ENCODE results near the gene ITIH5. TPM values are rescaled to one million over a fixed set of nuclear protein-coding genes. Genes with fewer than 3 reads are reported as not detected.

Gene ITIH5
- polyA plus RNA-seq, 1 experiment: 10.3 TPM

DNA sequence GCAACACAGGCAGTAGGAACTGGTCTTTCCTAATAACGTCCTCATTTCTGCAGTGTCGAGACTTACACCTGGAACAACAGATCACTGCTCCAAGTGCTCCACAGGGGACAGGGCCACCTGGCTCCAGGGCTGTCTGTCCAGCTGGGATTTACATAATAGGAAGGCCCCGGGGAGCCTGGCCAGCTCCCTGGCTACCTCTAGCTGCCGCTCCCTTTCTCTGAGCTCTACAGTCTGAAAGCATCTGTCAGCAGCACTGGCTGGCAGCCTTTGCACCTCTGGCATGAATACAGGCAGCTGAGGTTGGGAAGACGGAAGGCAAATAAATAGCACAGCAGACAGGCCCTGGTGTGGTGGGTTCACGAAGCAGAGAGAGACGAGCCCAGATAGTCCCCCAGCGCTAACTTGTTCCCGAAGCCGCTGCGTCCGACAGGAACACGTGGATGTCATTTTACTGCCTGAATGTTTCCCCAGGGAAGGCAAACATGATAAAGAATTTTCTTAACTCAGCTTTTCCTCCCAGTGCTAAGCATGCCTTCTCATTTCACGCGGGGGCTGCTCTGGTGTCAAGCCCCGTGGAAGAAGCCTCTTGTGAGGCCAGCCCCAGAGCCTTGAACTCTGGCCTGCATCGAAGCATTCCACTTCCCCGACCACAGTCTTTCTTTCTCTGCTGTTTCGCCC lies 105.4 kb downstream of the ITIH5 start:
- H3K4me3 ChIP-seq (ENCODE audit: low read depth, low read length): no peak overlapping the region

DNA sequence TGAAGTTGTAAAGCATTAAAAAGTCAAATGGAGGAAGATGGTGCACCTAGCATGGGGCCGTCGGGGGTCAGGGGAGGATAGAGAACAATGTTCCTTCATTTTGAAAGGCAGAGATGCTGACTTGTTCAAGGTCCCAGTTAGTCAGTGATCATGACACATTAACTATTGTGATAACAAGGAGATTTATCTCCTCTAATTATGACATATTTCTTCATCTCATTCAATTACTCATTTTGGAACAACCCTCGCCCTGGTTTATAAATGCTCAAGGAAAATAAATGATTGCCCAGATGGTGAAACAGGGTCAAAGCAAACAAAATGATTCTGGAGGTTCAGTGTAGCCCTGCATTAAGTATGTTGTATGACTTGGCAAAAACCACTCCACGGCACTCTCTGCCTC lies 106.2 kb downstream of the ITIH5 start:
- ChIA-PET CTCF (no interaction called here), POLR2A (no interaction called here)
- Histone ChIP-seq H3K27me3 (ENCODE audit: control insufficient read depth, insufficient read depth, low read length) (no peaks in the 10 kb centered on the region), H3K36me3 (ENCODE audit: control insufficient read depth, insufficient read depth, low read length) (no peaks in the 10 kb centered on the region), H3K4me3 (ENCODE audit: low read depth, low read length) (no peak overlapping the region)
- TF ChIP-seq CTCF (IDR thresholded peaks at IDR 0.05; ENCODE audit: insufficient read depth, low read depth, low read length): no peak
- no peak for DNase-seq (ENCODE audit: low read depth)

More for the DNA sequence above, 105.4 kb downstream of the ITIH5 start:
- CTCF ChIA-PET: interaction anchor here (0.5 to 1.2 kb wide), 4 partner anchors 9 to 32 kb away, joined by 3 to 4 read pairs (median 4); no protein-coding TSS in a partner anchor
- no peaks in the 10 kb centered on the region for H3K27me3 ChIP-seq (ENCODE audit: control insufficient read depth, insufficient read depth, low read length)
- no peak for TF ChIP-seq CTCF (IDR thresholded peaks at IDR 0.05; ENCODE audit: insufficient read depth, low read depth, low read length)
- POLR2A ChIA-PET: no interaction called here
- H3K36me3 ChIP-seq (ENCODE audit: control insufficient read depth, insufficient read depth, low read length): no peaks in the 10 kb centered on the region
- DNase-seq (ENCODE audit: low read depth): no peak

DNA sequence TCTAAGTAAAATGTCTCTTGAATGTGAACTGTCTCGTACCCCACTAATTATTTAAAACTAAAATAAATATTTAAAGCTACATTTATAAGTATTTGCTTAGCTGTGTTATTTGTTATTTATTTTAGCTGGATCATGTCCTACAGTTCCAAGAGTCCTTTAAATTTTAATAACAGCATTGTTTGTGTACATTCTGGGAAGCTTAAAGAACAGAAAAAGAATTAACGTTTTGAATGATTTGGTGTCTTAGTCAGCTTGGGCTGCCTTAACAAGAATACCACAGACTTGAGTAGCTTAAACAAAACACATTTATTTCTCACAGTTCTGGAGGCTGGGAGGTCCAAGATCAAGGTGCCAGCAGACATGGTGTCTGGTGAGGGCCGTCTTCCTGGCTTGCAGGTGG lies 107.4 kb downstream of the ITIH5 start:
- no peak for TF ChIP-seq CTCF (IDR thresholded peaks at IDR 0.05; ENCODE audit: insufficient read depth, low read depth, low read length)
- Histone ChIP-seq H3K4me3 (ENCODE audit: low read depth, low read length) (no peak overlapping the region), H3K36me3 (ENCODE audit: control insufficient read depth, insufficient read depth, low read length) (no peaks in the 10 kb centered on the region), H3K27me3 (ENCODE audit: control insufficient read depth, insufficient read depth, low read length) (no peaks in the 10 kb centered on the region)
- DNase-seq (ENCODE audit: low read depth): no peak
- ChIA-PET POLR2A (no interaction called here), CTCF (no interaction called here)

GRCh38 chr10:7558036-7558435 lies 108.7 kb downstream of the ITIH5 start:
- no peak overlapping the region for H3K4me3 ChIP-seq (ENCODE audit: low read depth, low read length)
- POLR2A ChIA-PET: no interaction called here
- TF ChIP-seq CTCF (IDR thresholded peaks at IDR 0.05; ENCODE audit: insufficient read depth, low read depth, low read length): no peak
- no peaks in the 10 kb centered on the region for H3K27me3 ChIP-seq (ENCODE audit: control insufficient read depth, insufficient read depth, low read length)
- CTCF ChIA-PET: no interaction called here
- DNase-seq (ENCODE audit: low read depth): no peak
- H3K36me3 ChIP-seq (ENCODE audit: control insufficient read depth, insufficient read depth, low read length): no peaks in the 10 kb centered on the region

- CTCF ChIA-PET: interaction anchor here (0.5 to 2.1 kb wide), 2 partner anchors 134 to 375 kb away, joined by 4 read pairs; no protein-coding TSS in a partner anchor
- no peak for TF ChIP-seq CTCF (IDR thresholded peaks at IDR 0.05; ENCODE audit: insufficient read depth, low read depth, low read length)
- Histone ChIP-seq H3K4me3 (ENCODE audit: low read depth, low read length) (no peak overlapping the region), H3K36me3 (ENCODE audit: control insufficient read depth, insufficient read depth, low read length) (no peaks in the 10 kb centered on the region), H3K27me3 (ENCODE audit: control insufficient read depth, insufficient read depth, low read length) (no peaks in the 10 kb centered on the region)
- POLR2A ChIA-PET: no interaction called here
- no peak for DNase-seq (ENCODE audit: low read depth)
These were observed 113.2 kb downstream of the ITIH5 start for GRCh38 chr10:7553531-7553930.

All from BJ (cell line).